Activated T-cell treated with anti-CD3 and anti-CD28 coated beads, Interleukin-2, amount 50 U/mL, for 24 hours (primary cell): Measurements from ENCODE around the gene AQP2.

Experiments
- DNase-seq: peaks from one replicate; pipeline ENCODE4 v3.0.0-alpha.2; 2020
- H3K27ac Mint-ChIP-seq: 2 replicates; pipeline ENCODE4 v1.8.0; 2020; ENCODE audit warnings: mild to moderate bottlenecking, mixed read lengths
- H3K27me3 Mint-ChIP-seq: 2 replicates; pipeline ENCODE4 v1.8.0; 2020; ENCODE audit warnings: mixed read lengths
- H3K36me3 Mint-ChIP-seq: 2 replicates; pipeline ENCODE4 v1.8.0; 2020; ENCODE audit warnings: low read depth, mixed read lengths
- H3K4me1 Mint-ChIP-seq: 2 replicates; pipeline ENCODE4 v1.8.0; 2020; ENCODE audit warnings: low read depth, mixed read lengths
- H3K4me3 Mint-ChIP-seq: 2 replicates; pipeline ENCODE4 v1.8.0; 2020; ENCODE audit warnings: mild to moderate bottlenecking, moderate library complexity, mixed read lengths
- H3K9me3 Mint-ChIP-seq: 2 replicates; pipeline ENCODE4 v1.8.0; 2020; ENCODE audit warnings: mixed read lengths

The AQP2 gene

GRCh38 chr12:49942921-49943624 lies 7.5 kb upstream of the AQP2 start:
- Mint-ChIP-seq H3K9me3 (no peaks in the 10 kb centered on the region), H3K36me3 (no peaks in the 10 kb centered on the region), H3K4me3 (no peak overlapping the region), H3K27me3 (no peaks in the 10 kb centered on the region), H3K27ac (peak overlapping the region; percentile 17), H3K4me1 (peaks cover 32% of the 10 kb centered on the region)
- DNase-seq, result peak; percentile 34

- no peaks in the 10 kb centered on the region for H3K36me3 Mint-ChIP-seq
- no peak for DNase-seq
- no peak overlapping the region for H3K4me3 Mint-ChIP-seq
- H3K27me3 Mint-ChIP-seq, result no peaks in the 10 kb centered on the region
- peak overlapping the region; percentile 95 for H3K27ac Mint-ChIP-seq
- H3K9me3 Mint-ChIP-seq, result no peaks in the 10 kb centered on the region
- peaks cover 32% of the 10 kb centered on the region for H3K4me1 Mint-ChIP-seq
Measured at GRCh38 chr12:49943625-49943960, 6.9 kb upstream of the AQP2 start.

- Mint-ChIP-seq H3K9me3 (no peaks in the 10 kb centered on the region), H3K4me3 (no peak overlapping the region), H3K36me3 (no peaks in the 10 kb centered on the region), H3K27ac (peak overlapping the region; percentile 95), H3K4me1 (peaks cover 32% of the 10 kb centered on the region), H3K27me3 (no peaks in the 10 kb centered on the region)
- DNase-seq, result peak; percentile 29
Measured at GRCh38 chr12:49944046-49944445, 6.5 kb upstream of the AQP2 start.

GRCh38 chr12:49944718-49945117 lies 5.8 kb upstream of the AQP2 start:
- H3K9me3 Mint-ChIP-seq, result no peaks in the 10 kb centered on the region
- peaks cover 32% of the 10 kb centered on the region for H3K4me1 Mint-ChIP-seq
- H3K27ac Mint-ChIP-seq, result peak overlapping the region; percentile 95
- no peaks in the 10 kb centered on the region for H3K27me3 Mint-ChIP-seq
- peak; percentile 25 for DNase-seq
- H3K4me3 Mint-ChIP-seq, result peak overlapping the region; percentile 77
- H3K36me3 Mint-ChIP-seq, result no peaks in the 10 kb centered on the region

- peak overlapping the region; percentile 95 for H3K27ac Mint-ChIP-seq
- peak; percentile 92 for DNase-seq
- peak overlapping the region; percentile 77 for H3K4me3 Mint-ChIP-seq
- peaks cover 32% of the 10 kb centered on the region for H3K4me1 Mint-ChIP-seq
- no peaks in the 10 kb centered on the region for H3K36me3 Mint-ChIP-seq
- H3K27me3 Mint-ChIP-seq, result no peaks in the 10 kb centered on the region
- H3K9me3 Mint-ChIP-seq, result no peaks in the 10 kb centered on the region
Measured at GRCh38 chr12:49945394-49946080, 5.0 kb upstream of the AQP2 start.

- peak overlapping the region; percentile 95 for H3K27ac Mint-ChIP-seq
- H3K4me1 Mint-ChIP-seq, result peaks cover 32% of the 10 kb centered on the region
- no peaks in the 10 kb centered on the region for H3K27me3 Mint-ChIP-seq
- no peaks in the 10 kb centered on the region for H3K9me3 Mint-ChIP-seq
- H3K36me3 Mint-ChIP-seq, result no peaks in the 10 kb centered on the region
- DNase-seq, result no peak
- H3K4me3 Mint-ChIP-seq, result no peak overlapping the region
Measured at GRCh38 chr12:49946086-49946485, 4.5 kb upstream of the AQP2 start.

GRCh38 chr12:49946497-49946896 lies 4.0 kb upstream of the AQP2 start:
- Mint-ChIP-seq H3K4me1 (peaks cover 32% of the 10 kb centered on the region), H3K27ac (no peak overlapping the region), H3K9me3 (no peaks in the 10 kb centered on the region), H3K4me3 (no peak overlapping the region), H3K36me3 (no peaks in the 10 kb centered on the region), H3K27me3 (no peaks in the 10 kb centered on the region)
- no peak for DNase-seq

- Mint-ChIP-seq H3K4me3 (no peak overlapping the region), H3K27me3 (peaks cover 10% of the 10 kb centered on the region), H3K36me3 (no peaks in the 10 kb centered on the region), H3K27ac (no peak overlapping the region), H3K4me1 (peaks cover 30% of the 10 kb centered on the region), H3K9me3 (no peaks in the 10 kb centered on the region)
- DNase-seq, result peak; percentile 20
Measured at GRCh38 chr12:49947593-49948226, 2.8 kb upstream of the AQP2 start.

- peak; percentile 13 for DNase-seq
- Mint-ChIP-seq H3K27ac (no peak overlapping the region), H3K27me3 (peaks cover 24% of the 10 kb centered on the region), H3K4me3 (no peak overlapping the region), H3K9me3 (no peaks in the 10 kb centered on the region), H3K4me1 (peaks cover 24% of the 10 kb centered on the region), H3K36me3 (no peaks in the 10 kb centered on the region)
Measured at GRCh38 chr12:49948866-49949845, 1.4 kb upstream of the AQP2 start.

- H3K36me3 Mint-ChIP-seq, result no peaks in the 10 kb centered on the region
- no peak overlapping the region for H3K27ac Mint-ChIP-seq
- H3K9me3 Mint-ChIP-seq, result no peaks in the 10 kb centered on the region
- H3K27me3 Mint-ChIP-seq, result peaks cover 31% of the 10 kb centered on the region
- no peak overlapping the region for H3K4me3 Mint-ChIP-seq
- peak; percentile 13 for DNase-seq
- H3K4me1 Mint-ChIP-seq, result peaks cover 17% of the 10 kb centered on the region
Measured at GRCh38 chr12:49949866-49950265, 671 bp upstream of the AQP2 start.

GRCh38 chr12:49951411-49952240 lies 1.1 kb downstream of the AQP2 start:
- Mint-ChIP-seq H3K4me1 (no peaks in the 10 kb centered on the region), H3K4me3 (no peak overlapping the region), H3K36me3 (no peaks in the 10 kb centered on the region), H3K27me3 (peaks cover 43% of the 10 kb centered on the region), H3K27ac (no peak overlapping the region), H3K9me3 (no peaks in the 10 kb centered on the region)
- DNase-seq, result no peak

- Mint-ChIP-seq H3K27me3 (peaks cover 52% of the 10 kb centered on the region), H3K9me3 (no peaks in the 10 kb centered on the region)
Measured at GRCh38 chr12:49952391-49953055, 2.0 kb downstream of the AQP2 start.

GRCh38 chr12:49953151-49953550 lies 2.6 kb downstream of the AQP2 start:
- Mint-ChIP-seq H3K27me3 (peaks cover 59% of the 10 kb centered on the region), H3K4me1 (no peaks in the 10 kb centered on the region), H3K9me3 (no peaks in the 10 kb centered on the region), H3K27ac (no peak overlapping the region), H3K36me3 (no peaks in the 10 kb centered on the region), H3K4me3 (no peak overlapping the region)
- DNase-seq, result no peak

More at GRCh38 chr12:49952391-49953055, 2.0 kb downstream of the AQP2 start:
- no peaks in the 10 kb centered on the region for H3K36me3 Mint-ChIP-seq
- no peaks in the 10 kb centered on the region for H3K4me1 Mint-ChIP-seq
- no peak overlapping the region for H3K27ac Mint-ChIP-seq
- no peak overlapping the region for H3K4me3 Mint-ChIP-seq
- no peak for DNase-seq
